WTC11 (cell line): Measurements from ENCODE around the gene IRF2. TPM values are rescaled to one million over a fixed set of nuclear protein-coding genes. Genes with fewer than 3 reads are reported as not detected.

ENCODE experiments used
- ATAC-seq: fragments of 200-7000 bp; cut with Tn5 transposase; 2 replicates; pipeline ENCODE4 v1.10.0; 2021; ENCODE audit warnings: mild to moderate bottlenecking, moderate library complexity
- CTCF ChIA-PET: fragments of 300-600 bp; sonication (Branson Sonifier 250); formaldehyde crosslinking; loops from one replicate; lab custom pipeline; 2021; ENCODE audit warnings: antibody characterized with exemption; lab: Charles Lee
- POLR2A ChIA-PET: fragments of 350-600 bp; sonication (Branson Sonifier 250); formaldehyde crosslinking; loops from one replicate; lab custom pipeline; 2021; ENCODE audit warnings: antibody characterized with exemption; lab: Charles Lee
- DNase-seq: peaks from one replicate; pipeline ENCODE4 v3.0.0; 2021; ENCODE audit warnings: low spot score
- H3K27ac Mint-ChIP-seq: 2 replicates; pipeline ENCODE4 v1.8.0; 2021; ENCODE audit warnings: mixed read lengths
- H3K27me3 Mint-ChIP-seq: 2 replicates; pipeline ENCODE4 v1.8.0; 2021; ENCODE audit warnings: low read depth, mild to moderate bottlenecking, moderate library complexity, mixed read lengths
- H3K36me3 Mint-ChIP-seq: 2 replicates; pipeline ENCODE4 v1.8.0; 2021; ENCODE audit warnings: mixed read lengths
- H3K4me1 Mint-ChIP-seq: 2 replicates; pipeline ENCODE4 v1.8.0; 2022; ENCODE audit warnings: mixed read lengths
- H3K4me3 Mint-ChIP-seq: 2 replicates; pipeline ENCODE4 v1.8.0; 2021; ENCODE audit warnings: mild to moderate bottlenecking, moderate library complexity, mixed read lengths
- H3K9me3 Mint-ChIP-seq: 2 replicates; pipeline ENCODE4 v1.8.0; 2021; ENCODE audit warnings: mixed read lengths
- AFF4 ChIP-seq: sonication (generic); formaldehyde crosslinking; IDR thresholded peaks from 2 replicates; pipeline ENCODE4 v1.8.1; 2023; ENCODE audit warnings: mild to moderate bottlenecking, missing genetic modification reagents, borderline replicate concordance
- CBFB ChIP-seq: sonication (generic); formaldehyde crosslinking; IDR thresholded peaks from 2 replicates; pipeline ENCODE4 v1.8.1; 2022; ENCODE audit warnings: mild to moderate bottlenecking, low read depth, missing genetic modification reagents
- CREB1 ChIP-seq: sonication (generic); formaldehyde crosslinking; IDR thresholded peaks from 2 replicates; pipeline ENCODE4 v1.8.0; 2023; ENCODE audit warnings: mild to moderate bottlenecking, missing genetic modification reagents
- ELF4 ChIP-seq: sonication (generic); formaldehyde crosslinking; IDR thresholded peaks from 2 replicates; pipeline ENCODE4 v1.8.1; 2022; ENCODE audit warnings: low read depth, mild to moderate bottlenecking, moderate library complexity, missing genetic modification reagents
- ERG ChIP-seq: fragments of 250-450 bp; sonication (Bioruptor Pico); IDR thresholded peaks from 2 replicates; pipeline ENCODE4 v1.8.0; 2021; ENCODE audit warnings: mild to moderate bottlenecking
- ETV6 ChIP-seq: sonication (generic); formaldehyde crosslinking; IDR thresholded peaks from 2 replicates; pipeline ENCODE4 v1.8.1; 2022; ENCODE audit warnings: mild to moderate bottlenecking, missing genetic modification reagents
- FOXK1 ChIP-seq: sonication (generic); formaldehyde crosslinking; IDR thresholded peaks from 2 replicates; pipeline ENCODE4 v1.8.0; 2022; ENCODE audit warnings: mild to moderate bottlenecking, moderate library complexity, missing genetic modification reagents
- KAT7 ChIP-seq: sonication (generic); formaldehyde crosslinking; IDR thresholded peaks from 2 replicates; pipeline ENCODE4 v1.8.1; 2023; ENCODE audit warnings: missing genetic modification reagents, mild to moderate bottlenecking, borderline replicate concordance
- MAX ChIP-seq: sonication (generic); formaldehyde crosslinking; IDR thresholded peaks from 2 replicates; pipeline ENCODE4 v1.8.0; 2022; ENCODE audit warnings: mild to moderate bottlenecking, missing genetic modification reagents
- NFATC4 ChIP-seq: fragments of 250-450 bp; sonication (Bioruptor Pico); IDR thresholded peaks from 2 replicates; pipeline ENCODE4 v1.9.0; 2021; ENCODE audit warnings: mild to moderate bottlenecking
- NR1H2 ChIP-seq: sonication (generic); formaldehyde crosslinking; IDR thresholded peaks from 2 replicates; pipeline ENCODE4 v1.9.0; 2021; ENCODE audit warnings: mild to moderate bottlenecking, moderate library complexity, missing genetic modification reagents
- SOX15 ChIP-seq: fragments of 250-450 bp; sonication (Bioruptor Pico); IDR thresholded peaks from 2 replicates; pipeline ENCODE4 v1.9.0; 2021; ENCODE audit warnings: mild to moderate bottlenecking
- USF1 ChIP-seq: sonication (generic); formaldehyde crosslinking; IDR thresholded peaks from 2 replicates; pipeline ENCODE4 v1.8.0; 2022; ENCODE audit warnings: mild to moderate bottlenecking, missing genetic modification reagents
- ZNF396 ChIP-seq: fragments of 250-450 bp; sonication (Bioruptor Pico); IDR thresholded peaks from 2 replicates; pipeline ENCODE4 v1.8.0; 2021; ENCODE audit warnings: mild to moderate bottlenecking, moderate library complexity, borderline replicate concordance
- ZNF416 ChIP-seq: fragments of 250-450 bp; sonication (Bioruptor Pico); IDR thresholded peaks from 2 replicates; pipeline ENCODE4 v1.9.0; 2021; ENCODE audit warnings: mild to moderate bottlenecking, inconsistent platforms
- ZNF423 ChIP-seq: fragments of 250-450 bp; sonication (Bioruptor Pico); IDR thresholded peaks from 2 replicates; pipeline ENCODE4 v2.1.2; 2022; ENCODE audit warnings: mild to moderate bottlenecking, moderate library complexity
- ZNF671 ChIP-seq: fragments of 250-450 bp; sonication (Bioruptor Pico); IDR thresholded peaks from 2 replicates; pipeline ENCODE4 v1.8.0; 2021; ENCODE audit warnings: mild to moderate bottlenecking
- total RNA-seq: library from RNA; stranded (reverse); gene quantifications from 3 replicates; pipeline ENCODE4 v1.2.3, GENCODE V29; 2021
- TF ChIP-seq, protein P1 (sequence below): sonication (generic); formaldehyde crosslinking; IDR thresholded peaks from 2 replicates; pipeline ENCODE4 v1.8.0; 2023; ENCODE audit warnings: mild to moderate bottlenecking, missing genetic modification reagents
- TF ChIP-seq, protein P2 (sequence below): sonication (generic); formaldehyde crosslinking; IDR thresholded peaks from 2 replicates; pipeline ENCODE4 v1.8.1; 2023; ENCODE audit warnings: mild to moderate bottlenecking, missing genetic modification reagents, moderate library complexity
- TF ChIP-seq, protein P3 (sequence below): sonication (generic); formaldehyde crosslinking; IDR thresholded peaks from 2 replicates; pipeline ENCODE4 v1.8.1; 2022; ENCODE audit warnings: mild to moderate bottlenecking, moderate library complexity, missing genetic modification reagents

The IRF2 gene
- total RNA-seq, 1 experiment from 2014 or later, result 11.8 TPM

DNA sequence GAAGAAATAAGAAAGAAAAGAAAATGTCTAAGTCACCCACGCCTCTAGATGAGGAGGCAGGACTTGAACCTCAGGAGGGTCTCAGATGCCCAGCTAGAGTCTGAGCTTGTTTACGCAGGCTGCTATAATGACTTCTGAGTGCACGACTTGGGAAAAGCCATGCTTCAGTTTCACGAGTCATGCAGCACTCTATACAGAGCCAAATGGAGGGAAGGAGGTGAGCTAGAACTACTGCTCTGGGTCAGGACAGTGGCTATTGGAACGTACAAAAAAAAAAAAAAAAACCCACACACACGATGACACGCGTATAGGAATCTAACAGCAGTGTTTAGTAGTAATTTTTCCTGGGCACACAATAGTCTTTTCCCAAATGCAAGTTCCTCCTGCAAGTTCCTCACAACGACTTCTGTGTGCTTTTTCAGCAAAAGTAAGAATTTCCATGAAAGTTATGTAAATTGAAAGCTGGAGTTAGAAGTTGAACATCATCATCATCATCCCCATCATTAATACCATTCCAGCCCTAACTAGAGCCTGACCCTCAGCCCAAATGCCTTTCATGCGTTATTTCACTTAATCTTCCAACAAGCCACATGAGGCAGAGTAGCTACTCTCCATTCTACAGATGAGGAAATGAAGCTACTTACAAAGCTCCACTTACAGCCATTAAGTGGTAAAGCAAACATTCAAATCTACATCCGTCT, 36.6 kb downstream of the IRF2 start (continued):
- TF ChIP-seq ERG (CRISPR knock-in tag) (no peak), ZNF423 (CRISPR knock-in tag) (no peak), MAX (CRISPR knock-in tag) (no peak), NR1H2 (CRISPR knock-in tag) (no peak), CBFB (CRISPR knock-in tag) (no peak), ZNF396 (no peak), NFATC4 (no peak), ZNF671 (CRISPR knock-in tag) (no peak), SOX15 (CRISPR knock-in tag) (no peak), ETV6 (no peak)

DNA sequence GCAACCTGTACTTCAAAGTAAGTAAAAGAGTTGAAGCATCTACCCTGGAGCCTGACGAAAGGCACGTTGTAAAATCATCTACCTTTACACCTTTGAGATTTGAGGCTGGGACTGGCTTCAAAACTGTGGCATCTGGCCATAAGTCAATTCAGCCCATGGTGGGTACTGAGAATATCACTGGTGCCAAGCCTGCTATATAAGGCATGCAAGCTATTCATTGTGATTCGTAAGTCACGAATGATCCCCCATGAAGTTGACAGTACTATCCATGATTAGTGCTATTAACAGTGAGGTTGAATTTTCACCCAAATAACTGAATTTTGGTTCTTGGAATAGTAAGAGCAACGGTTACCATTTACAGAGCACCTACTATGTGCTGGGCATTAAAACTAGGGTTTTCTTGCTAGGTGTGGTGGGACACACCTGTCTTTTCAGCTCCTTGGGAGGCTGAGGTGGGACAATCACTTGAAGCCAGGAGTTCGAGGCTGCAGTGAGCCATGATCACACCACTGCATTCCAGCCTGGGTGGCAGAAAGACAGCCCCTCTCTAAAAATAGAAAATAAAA, 39.8 kb downstream of the IRF2 start:
- TF ChIP-seq, protein P1, sequence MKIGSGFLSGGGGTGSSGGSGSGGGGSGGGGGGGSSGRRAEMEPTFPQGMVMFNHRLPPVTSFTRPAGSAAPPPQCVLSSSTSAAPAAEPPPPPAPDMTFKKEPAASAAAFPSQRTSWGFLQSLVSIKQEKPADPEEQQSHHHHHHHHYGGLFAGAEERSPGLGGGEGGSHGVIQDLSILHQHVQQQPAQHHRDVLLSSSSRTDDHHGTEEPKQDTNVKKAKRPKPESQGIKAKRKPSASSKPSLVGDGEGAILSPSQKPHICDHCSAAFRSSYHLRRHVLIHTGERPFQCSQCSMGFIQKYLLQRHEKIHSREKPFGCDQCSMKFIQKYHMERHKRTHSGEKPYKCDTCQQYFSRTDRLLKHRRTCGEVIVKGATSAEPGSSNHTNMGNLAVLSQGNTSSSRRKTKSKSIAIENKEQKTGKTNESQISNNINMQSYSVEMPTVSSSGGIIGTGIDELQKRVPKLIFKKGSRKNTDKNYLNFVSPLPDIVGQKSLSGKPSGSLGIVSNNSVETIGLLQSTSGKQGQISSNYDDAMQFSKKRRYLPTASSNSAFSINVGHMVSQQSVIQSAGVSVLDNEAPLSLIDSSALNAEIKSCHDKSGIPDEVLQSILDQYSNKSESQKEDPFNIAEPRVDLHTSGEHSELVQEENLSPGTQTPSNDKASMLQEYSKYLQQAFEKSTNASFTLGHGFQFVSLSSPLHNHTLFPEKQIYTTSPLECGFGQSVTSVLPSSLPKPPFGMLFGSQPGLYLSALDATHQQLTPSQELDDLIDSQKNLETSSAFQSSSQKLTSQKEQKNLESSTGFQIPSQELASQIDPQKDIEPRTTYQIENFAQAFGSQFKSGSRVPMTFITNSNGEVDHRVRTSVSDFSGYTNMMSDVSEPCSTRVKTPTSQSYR (CRISPR knock-in tag), result no peak
- no peak for TF ChIP-seq KAT7 (CRISPR knock-in tag)
- Mint-ChIP-seq H3K4me3 (no peak overlapping the region), H3K36me3 (no peaks in the 10 kb centered on the region), H3K27me3 (no peaks in the 10 kb centered on the region), H3K4me1 (peaks cover 54% of the 10 kb centered on the region), H3K9me3 (no peaks in the 10 kb centered on the region), H3K27ac (no peak overlapping the region)
- CTCF ChIA-PET, result no interaction called here
- ATAC-seq (no peak), DNase-seq (no peak)
- POLR2A ChIA-PET, result interaction anchor here (0.6 kb wide), 1 partner anchor 149 kb away, joined by 3 read pairs; no protein-coding TSS in a partner anchor

GRCh38 chr4:184434021-184434420, 40.3 kb downstream of the IRF2 start:
- CTCF ChIA-PET, result no interaction called here
- no peaks in the 10 kb centered on the region for H3K9me3 Mint-ChIP-seq
- POLR2A ChIA-PET, result interaction anchor here (0.6 kb wide), 1 partner anchor 149 kb away, joined by 3 read pairs; no protein-coding TSS in a partner anchor
- TF ChIP-seq AFF4, result no peak
- TF ChIP-seq USF1 (CRISPR knock-in tag), result no peak
- TF ChIP-seq, protein P2, sequence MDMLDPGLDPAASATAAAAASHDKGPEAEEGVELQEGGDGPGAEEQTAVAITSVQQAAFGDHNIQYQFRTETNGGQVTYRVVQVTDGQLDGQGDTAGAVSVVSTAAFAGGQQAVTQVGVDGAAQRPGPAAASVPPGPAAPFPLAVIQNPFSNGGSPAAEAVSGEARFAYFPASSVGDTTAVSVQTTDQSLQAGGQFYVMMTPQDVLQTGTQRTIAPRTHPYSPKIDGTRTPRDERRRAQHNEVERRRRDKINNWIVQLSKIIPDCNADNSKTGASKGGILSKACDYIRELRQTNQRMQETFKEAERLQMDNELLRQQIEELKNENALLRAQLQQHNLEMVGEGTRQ (CRISPR knock-in tag), result no peak
- no peak for TF ChIP-seq ELF4 (CRISPR knock-in tag)
- TF ChIP-seq FOXK1 (CRISPR knock-in tag), result no peak
- no peak for TF ChIP-seq CREB1 (CRISPR knock-in tag)
- TF ChIP-seq, protein P3, sequence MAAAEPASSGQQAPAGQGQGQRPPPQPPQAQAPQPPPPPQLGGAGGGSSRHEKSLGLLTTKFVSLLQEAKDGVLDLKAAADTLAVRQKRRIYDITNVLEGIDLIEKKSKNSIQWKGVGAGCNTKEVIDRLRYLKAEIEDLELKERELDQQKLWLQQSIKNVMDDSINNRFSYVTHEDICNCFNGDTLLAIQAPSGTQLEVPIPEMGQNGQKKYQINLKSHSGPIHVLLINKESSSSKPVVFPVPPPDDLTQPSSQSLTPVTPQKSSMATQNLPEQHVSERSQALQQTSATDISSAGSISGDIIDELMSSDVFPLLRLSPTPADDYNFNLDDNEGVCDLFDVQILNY (CRISPR knock-in tag), result no peak
- TF ChIP-seq ZNF416 (CRISPR knock-in tag), result no peak

More at GRCh38 chr4:184434021-184434420, 40.3 kb downstream of the IRF2 start:
- Mint-ChIP-seq H3K4me1 (peaks cover 56% of the 10 kb centered on the region), H3K27me3 (no peaks in the 10 kb centered on the region), H3K27ac (no peak overlapping the region), H3K4me3 (no peak overlapping the region), H3K36me3 (no peaks in the 10 kb centered on the region)
- DNase-seq, result no peak
- ATAC-seq, result no peak
